NCI-H226 (cell line): Measurements from ENCODE around the gene FNDC11.
"Not testable (repeated sequence)": the region's sequence is repeated elsewhere in the genome, so short reads cannot be mapped to it uniquely, and the experiment has no call there.

Experiments used
- DNase-seq: peaks from one replicate; pipeline ENCODE4 v3.0.0-alpha.2; 2015

Gene FNDC11

GRCh38 chr20:63553933-63554290, at the start of gene FNDC11:
TSS of gene FNDC11 (plus strand) at chr20:63554159. CDS start at chr20:63555664, 1,505 bp downstream.
- no peak for DNase-seq

- DNase-seq, result no peak
These were observed 49.3 kb upstream of the FNDC11 start for GRCh38 chr20:63504642-63505041.

- DNase-seq, result no peak
These were observed 48.7 kb upstream of the FNDC11 start for GRCh38 chr20:63505281-63505680.

- no peak for DNase-seq
These were observed 48.2 kb upstream of the FNDC11 start for GRCh38 chr20:63505723-63506122.

GRCh38 chr20:63507083-63507743, 46.7 kb upstream of the FNDC11 start:
- no peak for DNase-seq

GRCh38 chr20:63508072-63508768, 45.7 kb upstream of the FNDC11 start:
- DNase-seq, result no peak

- no peak for DNase-seq
These were observed 44.8 kb upstream of the FNDC11 start for GRCh38 chr20:63509088-63509564.

- no peak for DNase-seq
These were observed 40.8 kb upstream of the FNDC11 start for GRCh38 chr20:63513207-63513606.

- not testable (repeated sequence) for DNase-seq
These were observed 39.4 kb upstream of the FNDC11 start for GRCh38 chr20:63514520-63514919.

- DNase-seq, result no peak
These were observed 36.3 kb upstream of the FNDC11 start for GRCh38 chr20:63517376-63518309.

GRCh38 chr20:63518351-63518861, 35.6 kb upstream of the FNDC11 start:
- DNase-seq, result no peak

- no peak for DNase-seq
These were observed 34.9 kb upstream of the FNDC11 start for GRCh38 chr20:63518946-63519667.

GRCh38 chr20:63519668-63520503, 34.1 kb upstream of the FNDC11 start:
- peak; percentile 70 for DNase-seq

- peak; percentile 56 for DNase-seq
These were observed 33.4 kb upstream of the FNDC11 start, which contains the start of gene PPDPF for GRCh38 chr20:63520504-63520933. TSS of gene PPDPF (plus strand) at chr20:63520765. CDS start at chr20:63521309, 544 bp downstream.

GRCh38 chr20:63520934-63521601, 32.9 kb upstream of the FNDC11 start:
- DNase-seq, result peak; percentile 57

GRCh38 chr20:63521602-63522001, 32.4 kb upstream of the FNDC11 start:
- no peak for DNase-seq

- no peak for DNase-seq
These were observed 31.7 kb upstream of the FNDC11 start for GRCh38 chr20:63522091-63522868.

- no peak for DNase-seq
These were observed 30.9 kb upstream of the FNDC11 start for GRCh38 chr20:63522981-63523611.

- no peak for DNase-seq
These were observed 28.8 kb upstream of the FNDC11 start for GRCh38 chr20:63525185-63525584.
